ENCODE measurements around the gene MDM4.
"Not testable (repeated sequence)": the region's sequence is repeated elsewhere in the genome, so short reads cannot be mapped to it uniquely, and the experiment has no call there.

MDM4 gene

GRCh38 chr1:204549313-204549712 is 33.1 kb downstream of the MDM4 start:
- no peak for TF ChIP-seq CTCF (IDR thresholded peaks at IDR 0.05; ENCODE audit: low read depth, low read length, missing control alignments)
- H3K4me3 ChIP-seq (replicated peaks; ENCODE audit: low read depth, low read length): no peak overlapping the region
- DNase-seq (ENCODE audit: extremely low read depth, low read depth): no peak

- no peak for DNase-seq (ENCODE audit: extremely low read depth, low read depth)
- no peak for TF ChIP-seq CTCF (IDR thresholded peaks at IDR 0.05; ENCODE audit: low read depth, low read length, missing control alignments)
- H3K4me3 ChIP-seq (replicated peaks; ENCODE audit: low read depth, low read length): no peak overlapping the region
These were observed 34.7 kb downstream of the MDM4 start for GRCh38 chr1:204550926-204551325.

- no peak for DNase-seq (ENCODE audit: extremely low read depth, low read depth)
- no peak overlapping the region for H3K4me3 ChIP-seq (replicated peaks; ENCODE audit: low read depth, low read length)
- TF ChIP-seq CTCF (IDR thresholded peaks at IDR 0.05; ENCODE audit: low read depth, low read length, missing control alignments): no peak
These were observed 40.3 kb downstream of the MDM4 start for GRCh38 chr1:204556458-204557052.

GRCh38 chr1:204558467-204558866 is 42.3 kb downstream of the MDM4 start:
- DNase-seq (ENCODE audit: extremely low read depth, low read depth): no peak
- TF ChIP-seq CTCF (IDR thresholded peaks at IDR 0.05; ENCODE audit: low read depth, low read length, missing control alignments): no peak
- no peak overlapping the region for H3K4me3 ChIP-seq (replicated peaks; ENCODE audit: low read depth, low read length)

GRCh38 chr1:204560002-204560401 is 43.8 kb downstream of the MDM4 start:
- DNase-seq (ENCODE audit: extremely low read depth, low read depth); H3K4me3 ChIP-seq (replicated peaks; ENCODE audit: low read depth, low read length): not testable (repeated sequence)

- no peak for DNase-seq (ENCODE audit: extremely low read depth, low read depth)
- TF ChIP-seq CTCF (IDR thresholded peaks at IDR 0.05; ENCODE audit: low read depth, low read length, missing control alignments): no peak
- H3K4me3 ChIP-seq (replicated peaks; ENCODE audit: low read depth, low read length): no peak overlapping the region
These were observed 44.5 kb downstream of the MDM4 start for GRCh38 chr1:204560590-204561150.

- no peak for TF ChIP-seq CTCF (IDR thresholded peaks at IDR 0.05; ENCODE audit: low read depth, low read length, missing control alignments)
- no peak for DNase-seq (ENCODE audit: extremely low read depth, low read depth)
- no peak overlapping the region for H3K4me3 ChIP-seq (replicated peaks; ENCODE audit: low read depth, low read length)
These were observed 46.1 kb downstream of the MDM4 start for GRCh38 chr1:204562075-204562990.
